Measurements from ENCODE around the gene CSNK2A1.

GRCh38 chr20:507761-508332 lies 35.7 kb downstream of the CSNK2A1 start:
- TF ChIP-seq EZH2 (IDR thresholded peaks at IDR 0.05) (no peak), POLR2AphosphoS5 (IDR thresholded peaks at IDR 0.05; ENCODE audit: borderline replicate concordance, low read depth, low read length) (no peak), FOXP2 (optimal IDR thresholded peaks at IDR 0.05; ENCODE audit: control extremely low read depth, extremely low read length, insufficient read depth) (no peak)

All from SK-N-MC (cell line).